ENCODE data around the gene CYP46A1. TPM values are rescaled to one million over a fixed set of nuclear protein-coding genes. Genes with fewer than 3 reads are reported as not detected.
A peak's percentile ranks its signal among the peaks of the same experiment; 100 is the strongest.

The CYP46A1 gene
- polyA plus RNA-seq, 2 of the 4 experiments (the other 2 are of a cell fraction), result 0.06 to 0.13 TPM

- ChIA-PET POLR2A (no interaction called here), CTCF (interaction anchor here (1.0 to 19.6 kb wide), 4 partner anchors 12 to 157 kb away, joined by 3 to 260 read pairs (median 17); no protein-coding TSS in a partner anchor)
- TF ChIP-seq, protein P1, sequence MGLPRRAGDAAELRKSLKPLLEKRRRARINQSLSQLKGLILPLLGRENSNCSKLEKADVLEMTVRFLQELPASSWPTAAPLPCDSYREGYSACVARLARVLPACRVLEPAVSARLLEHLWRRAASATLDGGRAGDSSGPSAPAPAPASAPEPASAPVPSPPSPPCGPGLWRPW (IDR thresholded peaks at IDR 0.05), result no peak
- TF ChIP-seq ZC3H11A (IDR thresholded peaks at IDR 0.05) (no peak), RFX5 (IDR thresholded peaks at IDR 0.05) (0 out of 2 replicates have a peak, but pooled peaks have one; percentile 37)
- Histone ChIP-seq H3K4me1 (peaks cover 19% of the 10 kb centered on the region), H3K27ac (no peak overlapping the region), H3K4me3 (no peak overlapping the region), H3K4me2 (no peak overlapping the region), H3K9me3 (no peaks in the 10 kb centered on the region)
- ATAC-seq, result no peak
- DNase-seq (ENCODE audit: low read depth in 1 of 2, low spot score in 1 of 2), result no peak
- no peak for FAIRE-seq
- 86% methylated on average over 1 of the region's 3 CpGs for WGBS (ENCODE audit: missing lambda C conversion rate)
Measured at GRCh38 chr14:99742074-99742473, 58.0 kb downstream of the CYP46A1 start.

- 83% methylated on average over 24 of the region's 25 CpGs for WGBS (ENCODE audit: missing lambda C conversion rate)
- no peak overlapping the region for H3K27ac ChIP-seq
- H3K9me3 ChIP-seq, result no peaks in the 10 kb centered on the region
- ChIA-PET POLR2A (no interaction called here), CTCF (interaction anchor here (0.7 to 20.7 kb wide), 7 partner anchors 9 to 156 kb away, joined by 3 to 263 read pairs (median 5); no protein-coding TSS in a partner anchor)
- H3K4me3 ChIP-seq, result no peak overlapping the region
- DNase-seq (ENCODE audit: low read depth in 1 of 2, low spot score in 1 of 2), result no peak
- FAIRE-seq, result no peak
- no peak for TF ChIP-seq RAD21 (conservative IDR thresholded peaks at IDR 0.05 in 1 of 2, IDR thresholded peaks at IDR 0.05 in 1 of 2)
- no peak for TF ChIP-seq RNF2 (IDR thresholded peaks at IDR 0.05; ENCODE audit: borderline replicate concordance, low read depth)
- no peak for TF ChIP-seq ZFP36 (IDR thresholded peaks at IDR 0.05; ENCODE audit: borderline replicate concordance, partially characterized antibody)
- no peak for TF ChIP-seq TP53 (CRISPR knock-in tag; IDR thresholded peaks at IDR 0.05)
- no peak for TF ChIP-seq PHF8 (IDR thresholded peaks at IDR 0.05; ENCODE audit: borderline replicate concordance, low read depth)
- no peak for TF ChIP-seq GATA3 (IDR thresholded peaks at IDR 0.05; ENCODE audit: borderline replicate concordance)
- no peak for TF ChIP-seq CEBPB (IDR thresholded peaks at IDR 0.05)
- TF ChIP-seq ZNF302 (CRISPR knock-in tag; IDR thresholded peaks at IDR 0.05), result no peak
- TF ChIP-seq, protein P2, sequence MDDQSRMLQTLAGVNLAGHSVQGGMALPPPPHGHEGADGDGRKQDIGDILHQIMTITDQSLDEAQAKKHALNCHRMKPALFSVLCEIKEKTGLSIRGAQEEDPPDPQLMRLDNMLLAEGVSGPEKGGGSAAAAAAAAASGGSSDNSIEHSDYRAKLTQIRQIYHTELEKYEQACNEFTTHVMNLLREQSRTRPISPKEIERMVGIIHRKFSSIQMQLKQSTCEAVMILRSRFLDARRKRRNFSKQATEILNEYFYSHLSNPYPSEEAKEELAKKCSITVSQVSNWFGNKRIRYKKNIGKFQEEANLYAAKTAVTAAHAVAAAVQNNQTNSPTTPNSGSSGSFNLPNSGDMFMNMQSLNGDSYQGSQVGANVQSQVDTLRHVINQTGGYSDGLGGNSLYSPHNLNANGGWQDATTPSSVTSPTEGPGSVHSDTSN (IDR thresholded peaks at IDR 0.05), result no peak
- TF ChIP-seq ZSCAN20 (CRISPR knock-in tag; IDR thresholded peaks at IDR 0.05), result no peak
- no peak for TF ChIP-seq FOSB (CRISPR knock-in tag; IDR thresholded peaks at IDR 0.05)
- ATAC-seq, result no peak
- peaks cover 23% of the 10 kb centered on the region for H3K4me1 ChIP-seq
- no peak overlapping the region for H3K4me2 ChIP-seq
Measured at GRCh38 chr14:99742509-99743487, 58.7 kb downstream of the CYP46A1 start.

- FAIRE-seq (no peak), DNase-seq (ENCODE audit: low read depth in 1 of 2, low spot score in 1 of 2) (no peak), ATAC-seq (no peak)
- Histone ChIP-seq H3K27ac (no peak overlapping the region), H3K4me2 (no peak overlapping the region), H3K9me3 (no peaks in the 10 kb centered on the region), H3K4me3 (no peak overlapping the region), H3K4me1 (peaks cover 17% of the 10 kb centered on the region)
- TF ChIP-seq, protein P1 (IDR thresholded peaks at IDR 0.05), result no peak
- TF ChIP-seq NPAS2 (CRISPR knock-in tag; IDR thresholded peaks at IDR 0.05; ENCODE audit: borderline replicate concordance) (no peak), NR3C1 (IDR thresholded peaks at IDR 0.05) (no peak), BHLHE40 (IDR thresholded peaks at IDR 0.05; ENCODE audit: low read depth, low read length) (no peak), ZNF302 (CRISPR knock-in tag; IDR thresholded peaks at IDR 0.05) (no peak), EHF (CRISPR knock-in tag; IDR thresholded peaks at IDR 0.05) (no peak), JUNB (IDR thresholded peaks at IDR 0.05) (no peak), CBX2 (IDR thresholded peaks at IDR 0.05; ENCODE audit: borderline replicate concordance, low read depth) (no peak), RAD21 (conservative IDR thresholded peaks at IDR 0.05 in 1 of 2, IDR thresholded peaks at IDR 0.05 in 1 of 2) (no peak; a peak in 1 of 5 replicates), NFE2L2 (conservative IDR thresholded peaks at IDR 0.05; ENCODE audit: low read length) (no peak), HOXA7 (CRISPR knock-in tag; IDR thresholded peaks at IDR 0.05) (no peak)
- ChIA-PET CTCF (interaction anchor here (1.0 to 20.7 kb wide), 5 partner anchors 8 to 142 kb away, joined by 3 to 263 read pairs (median 5); no protein-coding TSS in a partner anchor), POLR2A (no interaction called here)
- 76% methylated on average over 11 of the region's 11 CpGs for WGBS (ENCODE audit: missing lambda C conversion rate)
Measured at GRCh38 chr14:99744199-99744872, 60.2 kb downstream of the CYP46A1 start.
